Measurements from ENCODE around the gene DIP2C. TPM values are rescaled to one million over a fixed set of nuclear protein-coding genes. Genes with fewer than 3 reads are reported as not detected.
A peak's percentile ranks its signal among the peaks of the same experiment; 100 is the strongest.
"Not testable (repeated sequence)": the region's sequence is repeated elsewhere in the genome, so short reads cannot be mapped to it uniquely, and the experiment has no call there.

The DIP2C gene
- total RNA-seq, 4 donors from 2014 or later, result 8.4 to 22.7 (median 16.8) TPM

DNA sequence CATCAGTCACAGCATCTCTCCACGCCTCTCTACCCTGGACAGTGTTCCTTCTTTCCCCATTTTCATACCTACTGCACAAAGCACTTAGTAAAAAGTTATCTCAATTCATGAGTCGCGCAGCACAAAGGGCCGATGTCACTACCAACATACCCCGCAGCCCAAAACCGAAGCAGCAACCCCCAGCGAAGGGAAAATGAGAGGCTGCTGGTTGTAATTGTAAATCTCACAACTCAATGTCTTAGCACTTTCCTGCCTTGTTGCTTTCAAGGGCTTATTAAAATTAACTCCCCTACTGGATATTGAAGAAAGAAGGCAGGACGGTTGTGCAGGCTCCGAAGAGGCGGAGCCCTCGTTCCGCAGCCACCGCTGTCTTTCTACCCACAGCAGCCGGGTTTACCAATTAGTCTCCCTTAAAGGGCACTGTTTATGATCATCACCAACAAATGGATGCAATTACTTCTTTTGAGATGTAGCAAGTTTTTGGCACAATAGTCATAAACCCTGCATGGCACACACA lies 6.5 kb downstream of the DIP2C start:
- H3K4me3 ChIP-seq, result no peak overlapping the region
- no peaks in the 10 kb centered on the region for H3K36me3 ChIP-seq
- TF ChIP-seq POLR2A (IDR thresholded peaks at IDR 0.05), result no peak
- TF ChIP-seq, protein P1, sequence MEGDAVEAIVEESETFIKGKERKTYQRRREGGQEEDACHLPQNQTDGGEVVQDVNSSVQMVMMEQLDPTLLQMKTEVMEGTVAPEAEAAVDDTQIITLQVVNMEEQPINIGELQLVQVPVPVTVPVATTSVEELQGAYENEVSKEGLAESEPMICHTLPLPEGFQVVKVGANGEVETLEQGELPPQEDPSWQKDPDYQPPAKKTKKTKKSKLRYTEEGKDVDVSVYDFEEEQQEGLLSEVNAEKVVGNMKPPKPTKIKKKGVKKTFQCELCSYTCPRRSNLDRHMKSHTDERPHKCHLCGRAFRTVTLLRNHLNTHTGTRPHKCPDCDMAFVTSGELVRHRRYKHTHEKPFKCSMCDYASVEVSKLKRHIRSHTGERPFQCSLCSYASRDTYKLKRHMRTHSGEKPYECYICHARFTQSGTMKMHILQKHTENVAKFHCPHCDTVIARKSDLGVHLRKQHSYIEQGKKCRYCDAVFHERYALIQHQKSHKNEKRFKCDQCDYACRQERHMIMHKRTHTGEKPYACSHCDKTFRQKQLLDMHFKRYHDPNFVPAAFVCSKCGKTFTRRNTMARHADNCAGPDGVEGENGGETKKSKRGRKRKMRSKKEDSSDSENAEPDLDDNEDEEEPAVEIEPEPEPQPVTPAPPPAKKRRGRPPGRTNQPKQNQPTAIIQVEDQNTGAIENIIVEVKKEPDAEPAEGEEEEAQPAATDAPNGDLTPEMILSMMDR (IDR thresholded peaks at IDR 0.05), result no peak
- peak overlapping the region in 2 of 4 donors; percentile 0 to 69 for H3K27ac ChIP-seq
- no peaks in the 10 kb centered on the region for H3K9me3 ChIP-seq
- no peaks in the 10 kb centered on the region for H3K27me3 ChIP-seq
- peaks cover 0 to 10% (median 0%) of the 10 kb centered on the region in 4 donors for H3K4me1 ChIP-seq
- DNase-seq, result no peak

GRCh38 chr10:681670-682318 lies 7.7 kb downstream of the DIP2C start:
- Histone ChIP-seq H3K27ac (peak overlapping the region in 1 of 4 donors; percentile 5), H3K27me3 (no peaks in the 10 kb centered on the region), H3K36me3 (no peaks in the 10 kb centered on the region), H3K4me1 (peaks cover 0 to 10% (median 0%) of the 10 kb centered on the region in 4 donors), H3K9me3 (no peaks in the 10 kb centered on the region), H3K4me3 (no peak overlapping the region)
- no peak for TF ChIP-seq POLR2A (IDR thresholded peaks at IDR 0.05)
- TF ChIP-seq, protein P1 (IDR thresholded peaks at IDR 0.05), result no peak
- no peak for DNase-seq

GRCh38 chr10:680745-681144 lies 8.7 kb downstream of the DIP2C start:
- TF ChIP-seq POLR2A (IDR thresholded peaks at IDR 0.05), result no peak
- TF ChIP-seq, protein P1 (IDR thresholded peaks at IDR 0.05), result no peak
- Histone ChIP-seq H3K27me3 (no peaks in the 10 kb centered on the region), H3K36me3 (no peaks in the 10 kb centered on the region), H3K9me3 (no peaks in the 10 kb centered on the region), H3K4me3 (no peak overlapping the region), H3K4me1 (peaks cover 0 to 10% (median 0%) of the 10 kb centered on the region in 4 donors), H3K27ac (no peak overlapping the region)
- DNase-seq, result no peak

GRCh38 chr10:680146-680545 lies 9.3 kb downstream of the DIP2C start:
- TF ChIP-seq POLR2A (IDR thresholded peaks at IDR 0.05), result no peak
- TF ChIP-seq, protein P1 (IDR thresholded peaks at IDR 0.05), result no peak
- Histone ChIP-seq H3K27ac (no peak overlapping the region), H3K9me3 (no peaks in the 10 kb centered on the region), H3K36me3 (no peaks in the 10 kb centered on the region), H3K27me3 (no peaks in the 10 kb centered on the region), H3K4me1 (peaks cover 0 to 10% (median 0%) of the 10 kb centered on the region in 4 donors), H3K4me3 (no peak overlapping the region)
- no peak for DNase-seq

DNA sequence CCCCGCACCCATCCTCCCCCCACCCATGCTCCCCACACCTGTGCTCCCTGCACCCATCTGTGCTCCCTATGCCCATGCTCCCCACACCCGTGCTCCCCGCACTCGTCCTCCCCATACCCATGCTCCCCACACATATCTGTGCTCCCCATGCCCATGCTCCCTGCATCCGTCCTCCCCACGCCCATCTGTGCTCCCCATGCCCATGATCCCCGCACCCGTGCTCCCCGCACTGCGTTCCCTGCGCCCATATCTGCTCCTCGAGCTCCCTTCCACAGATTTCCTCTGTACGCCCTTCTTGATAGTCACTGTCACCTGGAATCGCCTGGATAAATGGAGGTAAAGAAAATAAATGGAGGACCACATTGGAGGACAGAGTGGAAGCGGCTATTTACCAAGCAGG lies 9.9 kb downstream of the DIP2C start:
- TF ChIP-seq, protein P1 (IDR thresholded peaks at IDR 0.05), result no peak
- no peak for TF ChIP-seq POLR2A (IDR thresholded peaks at IDR 0.05)
- Histone ChIP-seq H3K36me3 (no peaks in the 10 kb centered on the region), H3K27ac (no peak overlapping the region), H3K4me1 (peaks cover 0 to 8% (median 0%) of the 10 kb centered on the region in 4 donors), H3K9me3 (no peaks in the 10 kb centered on the region), H3K27me3 (no peaks in the 10 kb centered on the region), H3K4me3 (no peak overlapping the region)
- no peak for DNase-seq

DNA sequence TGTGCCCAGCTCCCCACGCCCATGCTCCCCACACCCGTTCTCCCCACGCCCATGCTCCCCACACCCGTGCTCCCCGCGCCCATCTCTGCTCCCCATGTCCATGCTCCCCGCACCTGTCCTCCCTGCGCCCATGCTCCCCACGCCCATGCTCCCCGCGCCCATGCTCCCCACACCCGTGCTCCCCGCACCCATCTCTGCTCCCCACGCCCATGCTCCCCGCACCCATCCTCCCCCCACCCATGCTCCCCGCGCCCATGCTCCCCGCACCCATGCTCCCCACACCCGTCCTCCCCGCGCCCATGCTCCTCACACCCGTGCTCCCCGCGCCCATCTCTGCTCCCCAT lies 10.8 kb downstream of the DIP2C start:
- not testable (repeated sequence) for H3K4me1 ChIP-seq, H3K36me3 ChIP-seq, DNase-seq, H3K9me3 ChIP-seq, H3K27ac ChIP-seq, H3K4me3 ChIP-seq, H3K27me3 ChIP-seq
